ENCODE measurements around the gene NOG. TPM values are rescaled to one million over a fixed set of nuclear protein-coding genes. Genes with fewer than 3 reads are reported as not detected.

NOG gene
- total RNA-seq, 1 experiment from 2014 or later: 9.2 TPM

DNA sequence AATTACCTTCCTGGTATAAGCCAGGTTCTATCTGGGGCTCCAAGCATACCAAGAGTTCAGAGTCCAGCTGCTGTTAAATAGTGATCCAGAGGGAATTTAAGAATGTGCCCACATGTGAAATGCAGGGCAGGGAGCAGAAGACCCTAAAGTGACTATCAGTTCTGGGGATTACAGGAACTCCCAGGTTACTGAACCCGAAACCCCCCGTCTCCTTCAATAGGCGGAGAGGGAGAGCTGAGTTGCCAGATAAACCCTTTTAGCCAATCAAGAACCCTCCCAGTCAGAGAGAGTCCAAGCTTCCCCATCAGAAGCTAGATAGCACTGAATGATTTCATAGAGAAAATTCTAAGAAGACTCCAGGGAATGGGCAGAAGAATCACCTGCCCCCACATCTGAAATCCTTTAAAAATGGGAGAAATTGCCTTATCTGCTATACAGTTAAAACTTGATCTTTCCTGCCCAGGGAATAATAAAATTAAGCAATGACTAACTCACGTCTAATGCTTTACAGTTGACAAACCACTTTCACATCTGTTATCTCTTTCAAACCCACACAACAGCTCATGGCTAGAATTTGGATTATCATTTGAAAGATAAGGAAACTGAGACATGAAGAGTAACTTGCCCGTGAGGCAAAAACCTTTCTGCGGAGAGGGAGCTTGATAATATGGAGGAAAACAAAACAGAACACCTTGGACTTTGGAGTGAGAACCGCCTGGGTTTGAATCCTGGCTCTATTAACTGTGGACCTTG lies 10.2 kb downstream of the NOG start:
- CTCF ChIA-PET: no interaction called here
- H3K27me3 ChIP-seq (ENCODE audit: control insufficient read depth, insufficient read depth, low read length): no peaks in the 10 kb centered on the region
- in situ Hi-C loops (cut with HindIII; ENCODE audit: low pct_unique_long_range_greater_than_20kb, low sequenced_read_pairs): no loop called here
- intact Hi-C loops (cut with micrococcal nuclease; ENCODE audit: unreplicated experiment): no loop called here
- H3K4me1 ChIP-seq (ENCODE audit: control insufficient read depth, insufficient read depth, low read length): no peaks in the 10 kb centered on the region
- DNase-seq (ENCODE audit: low read depth, low spot score): no peak
- POLR2A ChIA-PET: no interaction called here
- H3K4me3 ChIP-seq (ENCODE audit: low read depth in 2 of 2, low read length in 2 of 2): no peak overlapping the region
- no TSS peak for BruUV-seq (replicated peaks)
- no peak overlapping the region for H3K27ac ChIP-seq (ENCODE audit: low read length)
- H3K36me3 ChIP-seq (ENCODE audit: control insufficient read depth, insufficient read depth, low read length): no peaks in the 10 kb centered on the region
- H3K9me3 ChIP-seq (ENCODE audit: control insufficient read depth, insufficient read depth, low read depth, low read length): no peaks in the 10 kb centered on the region
- TF ChIP-seq TCF7L2 (IDR thresholded peaks at IDR 0.05; ENCODE audit: low read depth, low read length) (no peak), CTCF (IDR thresholded peaks at IDR 0.05) (no peak), SIN3A (IDR thresholded peaks at IDR 0.05; ENCODE audit: borderline replicate concordance, insufficient read depth, low read depth, low read length) (no peak), POLR2AphosphoS5 (IDR thresholded peaks at IDR 0.05; ENCODE audit: low read depth, low read length) (no peak)
- TF ChIP-seq, protein P1, sequence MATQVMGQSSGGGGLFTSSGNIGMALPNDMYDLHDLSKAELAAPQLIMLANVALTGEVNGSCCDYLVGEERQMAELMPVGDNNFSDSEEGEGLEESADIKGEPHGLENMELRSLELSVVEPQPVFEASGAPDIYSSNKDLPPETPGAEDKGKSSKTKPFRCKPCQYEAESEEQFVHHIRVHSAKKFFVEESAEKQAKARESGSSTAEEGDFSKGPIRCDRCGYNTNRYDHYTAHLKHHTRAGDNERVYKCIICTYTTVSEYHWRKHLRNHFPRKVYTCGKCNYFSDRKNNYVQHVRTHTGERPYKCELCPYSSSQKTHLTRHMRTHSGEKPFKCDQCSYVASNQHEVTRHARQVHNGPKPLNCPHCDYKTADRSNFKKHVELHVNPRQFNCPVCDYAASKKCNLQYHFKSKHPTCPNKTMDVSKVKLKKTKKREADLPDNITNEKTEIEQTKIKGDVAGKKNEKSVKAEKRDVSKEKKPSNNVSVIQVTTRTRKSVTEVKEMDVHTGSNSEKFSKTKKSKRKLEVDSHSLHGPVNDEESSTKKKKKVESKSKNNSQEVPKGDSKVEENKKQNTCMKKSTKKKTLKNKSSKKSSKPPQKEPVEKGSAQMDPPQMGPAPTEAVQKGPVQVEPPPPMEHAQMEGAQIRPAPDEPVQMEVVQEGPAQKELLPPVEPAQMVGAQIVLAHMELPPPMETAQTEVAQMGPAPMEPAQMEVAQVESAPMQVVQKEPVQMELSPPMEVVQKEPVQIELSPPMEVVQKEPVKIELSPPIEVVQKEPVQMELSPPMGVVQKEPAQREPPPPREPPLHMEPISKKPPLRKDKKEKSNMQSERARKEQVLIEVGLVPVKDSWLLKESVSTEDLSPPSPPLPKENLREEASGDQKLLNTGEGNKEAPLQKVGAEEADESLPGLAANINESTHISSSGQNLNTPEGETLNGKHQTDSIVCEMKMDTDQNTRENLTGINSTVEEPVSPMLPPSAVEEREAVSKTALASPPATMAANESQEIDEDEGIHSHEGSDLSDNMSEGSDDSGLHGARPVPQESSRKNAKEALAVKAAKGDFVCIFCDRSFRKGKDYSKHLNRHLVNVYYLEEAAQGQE (IDR thresholded peaks at IDR 0.05; ENCODE audit: insufficient read depth in 1 of 2, low read depth in 2 of 2, low read length in 1 of 2): no peak
- ATAC-seq: no peak

DNA sequence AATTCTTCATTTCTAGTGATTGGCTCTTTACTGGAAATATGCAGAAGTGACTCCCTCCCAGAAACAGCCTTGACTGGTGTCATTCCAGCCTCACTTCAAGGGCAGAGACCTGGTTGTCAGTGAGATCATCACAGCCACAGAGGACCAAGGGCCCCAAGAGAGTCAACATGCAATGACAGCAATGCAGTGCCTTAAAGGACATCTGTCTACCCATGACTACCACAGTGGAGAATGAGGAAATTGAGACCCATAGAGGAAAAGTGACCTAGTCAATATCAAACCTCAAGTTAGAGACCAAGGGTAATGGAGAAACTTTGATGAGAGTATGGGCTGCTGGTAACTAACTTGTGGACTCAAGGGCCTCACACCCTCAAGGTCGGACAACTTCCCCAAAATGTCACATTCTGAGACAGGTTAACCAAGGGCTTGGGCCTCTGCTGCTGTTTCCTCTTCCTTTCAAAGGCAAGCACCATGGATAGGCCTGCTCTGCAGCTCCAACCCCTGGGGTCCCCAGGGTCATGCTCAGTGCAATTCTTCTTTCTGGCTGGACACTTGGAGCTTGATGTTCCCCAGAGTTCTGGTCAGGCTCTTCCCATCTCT lies 11.3 kb downstream of the NOG start:
- H3K4me1 ChIP-seq (ENCODE audit: control insufficient read depth, insufficient read depth, low read length): no peaks in the 10 kb centered on the region
- H3K36me3 ChIP-seq (ENCODE audit: control insufficient read depth, insufficient read depth, low read length): no peaks in the 10 kb centered on the region
- TF ChIP-seq SIN3A (IDR thresholded peaks at IDR 0.05; ENCODE audit: borderline replicate concordance, insufficient read depth, low read depth, low read length) (no peak), POLR2AphosphoS5 (IDR thresholded peaks at IDR 0.05; ENCODE audit: low read depth, low read length) (no peak), TCF7L2 (IDR thresholded peaks at IDR 0.05; ENCODE audit: low read depth, low read length) (no peak), CTCF (IDR thresholded peaks at IDR 0.05) (no peak)
- TF ChIP-seq, protein P1 (IDR thresholded peaks at IDR 0.05; ENCODE audit: insufficient read depth in 1 of 2, low read depth in 2 of 2, low read length in 1 of 2): no peak
- DNase-seq (ENCODE audit: low read depth, low spot score): no peak
- no peak for ATAC-seq
- intact Hi-C loops (cut with micrococcal nuclease; ENCODE audit: unreplicated experiment): no loop called here
- CTCF ChIA-PET: no interaction called here
- in situ Hi-C loops (cut with HindIII; ENCODE audit: low pct_unique_long_range_greater_than_20kb, low sequenced_read_pairs): no loop called here
- POLR2A ChIA-PET: no interaction called here
- H3K27ac ChIP-seq (ENCODE audit: low read length): no peak overlapping the region
- no peak overlapping the region for H3K4me3 ChIP-seq (ENCODE audit: low read depth in 2 of 2, low read length in 2 of 2)
- no peaks in the 10 kb centered on the region for H3K27me3 ChIP-seq (ENCODE audit: control insufficient read depth, insufficient read depth, low read length)
- H3K9me3 ChIP-seq (ENCODE audit: control insufficient read depth, insufficient read depth, low read depth, low read length): no peaks in the 10 kb centered on the region
- no TSS peak for BruUV-seq (replicated peaks)

All from Panc1 (cell line).